Frontal cortex (tissue), 4 donors: ENCODE results near the gene ITCH. TPM values are rescaled to one million over a fixed set of nuclear protein-coding genes. Genes with fewer than 3 reads are reported as not detected.
"Not testable (repeated sequence)": the region's sequence is repeated elsewhere in the genome, so short reads cannot be mapped to it uniquely, and the experiment has no call there.

Experiments used
- DNase-seq, 2 donors: peaks; one replicate each; pipeline ENCODE4 v3.0.0; 2012; ENCODE audit warnings: low spot score in 2 of 2
- FAIRE-seq: peaks from 2 replicates; lab custom pipeline; 2012; peaks lifted over from hg19 to GRCh38; lab: Jason Lieb, UNC
- total RNA-seq: library from RNA; depleted of rRNA; stranded (reverse); fragments of >200 nt; gene quantifications from one replicate; pipeline ENCODE4 v1.2.3, GENCODE V29; 2014
- donor health status: control.
- donor health status: control.
- donor health status: control.

ITCH gene
- total RNA-seq, 1 donor from 2014 or later = 102 TPM

DNA sequence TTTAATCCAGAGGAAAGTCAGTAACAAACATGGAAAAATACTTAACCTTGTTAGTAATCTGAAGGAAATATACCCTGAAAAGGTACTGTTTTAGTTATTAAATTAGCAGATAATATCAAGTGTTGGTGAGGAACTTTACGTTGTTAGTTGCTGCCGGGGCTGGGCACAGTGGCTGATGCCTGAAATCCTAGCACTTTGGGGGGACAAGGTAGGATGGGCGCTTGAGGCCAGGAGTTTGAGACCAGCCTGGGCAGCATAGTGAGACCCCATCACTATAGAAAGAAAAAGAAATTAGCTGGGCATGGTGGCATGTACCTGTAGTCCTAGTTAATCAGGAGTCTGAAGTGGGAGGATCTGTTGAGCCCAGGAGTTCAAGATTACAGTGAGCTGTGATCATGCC, 80.5 kb downstream of the ITCH start:
- DNase-seq (no peak), FAIRE-seq (no peak)

DNA sequence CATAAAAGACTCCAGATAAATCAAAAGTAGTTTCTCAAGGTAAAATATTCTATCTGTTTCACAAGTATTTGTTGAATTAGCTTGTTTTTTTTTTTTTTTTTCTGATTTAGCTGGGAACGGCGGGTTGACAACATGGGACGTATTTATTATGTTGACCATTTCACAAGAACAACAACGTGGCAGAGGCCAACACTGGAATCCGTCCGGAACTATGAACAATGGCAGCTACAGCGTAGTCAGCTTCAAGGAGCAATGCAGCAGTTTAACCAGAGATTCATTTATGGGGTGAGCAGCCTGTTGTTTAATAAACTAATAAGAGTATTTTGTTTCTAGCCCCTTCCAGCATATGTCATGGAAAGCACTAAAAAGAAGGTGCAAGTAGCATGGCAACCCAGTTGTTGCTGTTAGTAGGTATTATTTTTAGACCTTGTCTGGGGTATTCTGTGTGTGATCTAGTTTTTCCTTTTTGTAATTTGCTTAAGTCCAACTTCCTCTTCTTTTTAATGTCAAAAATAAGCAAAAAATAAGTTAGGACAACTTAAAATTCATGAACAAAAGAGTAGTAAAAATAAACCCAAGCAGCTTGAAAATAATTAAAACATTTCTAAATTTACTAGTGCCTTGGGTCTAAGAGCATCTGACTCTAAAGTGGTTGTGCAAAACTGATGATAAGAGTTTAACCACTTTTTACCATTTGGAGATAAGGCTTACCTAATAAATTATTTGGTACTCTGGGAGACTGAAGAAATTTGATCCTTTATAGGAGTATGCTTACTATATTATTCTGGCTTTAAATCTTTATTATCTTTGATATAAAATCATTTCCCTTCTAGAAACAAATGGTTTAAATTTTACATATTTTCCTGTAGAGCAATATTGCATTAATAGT, 82.3 kb downstream of the ITCH start:
- DNase-seq = no peak
- peak; percentile 64 for FAIRE-seq

DNA sequence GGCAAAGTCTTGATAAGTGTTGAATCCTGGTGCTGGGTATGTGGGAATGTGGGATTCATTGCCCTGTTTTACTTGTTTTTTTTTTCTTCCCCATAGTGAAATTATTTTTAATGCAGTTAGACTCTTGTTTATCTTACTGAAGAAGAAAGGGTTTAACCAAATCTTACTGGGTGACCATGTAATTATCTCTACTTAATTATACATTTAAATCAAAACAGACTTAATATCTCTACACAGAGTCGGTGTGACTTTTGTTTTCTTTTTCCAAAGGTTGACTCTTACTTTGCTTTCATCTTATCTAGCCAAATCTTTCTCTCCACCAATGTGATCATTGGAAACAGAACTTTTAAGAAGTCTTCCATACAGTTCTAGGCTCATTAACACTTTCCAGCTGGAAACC, 85.4 kb downstream of the ITCH start:
- FAIRE-seq = no peak

DNA sequence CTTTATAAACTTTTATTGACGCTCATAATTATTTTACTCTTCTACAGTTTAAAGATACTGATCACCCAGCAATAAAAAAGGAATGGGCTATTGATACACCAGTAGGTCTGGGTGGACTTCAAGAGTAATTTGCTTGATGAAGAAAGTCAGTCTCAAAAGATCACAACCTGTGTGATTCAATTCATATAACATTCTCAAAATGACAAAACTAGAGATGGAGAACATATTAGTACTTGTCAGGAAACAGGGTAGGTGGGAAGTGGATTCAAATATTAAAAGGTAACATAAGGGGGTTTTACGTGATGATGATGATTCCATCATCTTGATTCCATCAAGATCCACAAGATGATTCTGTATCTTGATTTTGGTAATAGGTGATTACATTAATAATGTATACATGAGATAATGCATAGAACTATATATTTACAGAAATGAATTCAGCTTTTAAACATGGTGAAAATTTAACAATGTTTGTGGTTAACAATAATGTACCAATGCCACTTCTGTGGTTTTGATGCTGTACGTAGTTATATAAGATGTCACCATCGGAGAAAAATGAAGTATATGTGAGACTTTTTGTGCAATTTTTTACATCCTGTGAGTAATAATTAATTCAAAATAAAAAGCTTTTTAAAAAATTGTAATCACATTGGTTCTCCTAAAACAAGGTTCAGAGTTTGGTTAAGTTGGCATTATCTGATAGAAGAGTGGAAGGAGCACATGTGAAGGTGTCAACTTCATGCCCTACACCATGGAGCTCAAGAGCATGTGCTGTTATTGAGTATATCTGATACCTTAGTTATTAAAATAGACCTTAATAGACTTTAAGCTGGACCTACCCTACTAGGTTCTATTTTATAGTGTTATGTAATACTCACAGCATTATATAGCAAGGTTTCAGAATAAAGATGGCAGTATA, 86.9 kb downstream of the ITCH start:
- FAIRE-seq (no peak), DNase-seq (no peak)

More for the DNA sequence above, 85.4 kb downstream of the ITCH start:
- no peak for DNase-seq

DNA sequence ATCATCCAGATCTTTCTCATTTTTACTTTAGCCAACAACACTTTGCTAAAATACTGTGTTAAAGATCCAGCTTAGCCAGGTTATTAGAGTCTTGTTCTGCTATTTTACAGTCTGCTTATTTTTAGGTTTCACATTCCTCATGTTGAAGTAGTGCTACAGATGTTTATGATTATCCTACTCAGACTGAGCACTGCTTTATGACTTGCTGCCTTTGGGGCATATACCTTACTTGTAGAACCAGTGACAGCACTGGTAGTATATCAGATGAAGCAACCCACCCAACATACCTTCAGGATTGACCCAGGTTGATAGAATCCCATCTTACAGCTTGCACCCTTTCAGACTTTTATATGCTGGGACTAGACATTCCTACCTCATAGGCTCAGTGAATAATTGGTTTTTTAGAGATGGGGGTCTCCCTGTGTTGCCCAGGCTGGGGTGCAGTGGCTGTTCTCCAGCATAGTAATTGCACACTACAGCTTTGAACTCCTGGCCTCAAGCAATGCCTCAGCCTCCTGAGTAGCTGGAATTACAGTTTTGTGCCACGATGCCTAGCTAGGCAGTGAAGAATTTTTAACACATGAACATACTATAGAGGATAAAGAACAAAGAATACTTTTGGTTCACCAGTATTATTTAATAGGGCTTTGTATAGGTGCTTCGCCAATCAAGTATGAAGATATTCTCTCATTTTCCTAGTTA, 89.4 kb downstream of the ITCH start:
- no peak for FAIRE-seq
- no peak for DNase-seq

DNA sequence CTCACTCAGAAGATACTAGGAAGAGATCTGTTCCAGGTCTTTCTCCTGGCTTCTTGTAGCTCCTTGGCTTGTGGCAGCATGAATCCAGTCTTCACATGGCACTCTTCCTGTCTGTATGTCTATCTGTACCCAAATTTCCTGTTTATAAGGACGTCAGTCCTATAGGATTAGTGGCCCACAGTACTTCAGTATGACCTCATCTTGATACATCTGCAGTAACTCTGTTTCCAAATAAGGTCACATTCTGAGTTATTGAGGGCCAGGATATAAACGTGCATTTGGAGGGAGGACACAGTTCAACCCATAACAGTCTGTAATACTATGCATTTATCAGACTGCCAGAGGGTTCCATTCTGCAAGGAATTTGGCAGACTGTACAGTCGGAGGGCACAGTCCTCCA, 95.6 kb downstream of the ITCH start:
- FAIRE-seq = no peak

DNA sequence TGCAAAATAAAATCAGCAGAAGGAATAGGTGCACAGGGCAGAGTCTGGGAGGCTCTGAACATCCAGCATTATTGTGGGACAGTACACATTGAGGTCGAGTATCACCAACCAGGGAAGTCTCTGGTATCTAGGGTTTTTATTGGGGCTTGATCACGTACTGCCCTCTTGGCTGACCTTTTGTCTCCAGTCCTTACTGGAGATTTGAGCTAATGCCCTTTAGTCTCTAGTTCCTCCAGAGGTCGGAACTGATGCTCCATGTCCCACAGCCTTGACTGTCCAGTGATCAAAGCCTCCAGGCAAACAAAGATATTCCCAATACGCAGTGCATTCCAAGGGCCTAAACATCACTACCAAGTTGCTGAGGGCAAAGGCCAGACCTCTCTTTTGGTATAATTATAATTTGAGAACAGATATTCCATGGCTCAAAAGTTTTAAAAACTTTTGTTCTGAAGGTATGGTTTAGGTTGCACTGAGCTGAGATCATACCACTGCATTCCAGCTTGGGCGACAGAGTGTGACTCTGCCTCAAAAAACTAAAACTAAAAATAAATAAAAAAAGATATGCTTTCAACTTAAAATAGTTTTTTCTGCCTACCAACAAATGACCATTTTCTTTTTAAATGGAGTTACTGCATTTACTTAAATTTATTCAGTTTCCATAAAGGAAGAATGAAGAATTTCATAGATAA, 96.3 kb downstream of the ITCH start:
- no peak for FAIRE-seq

More for the DNA sequence above, 95.6 kb downstream of the ITCH start:
- no peak for DNase-seq

DNA sequence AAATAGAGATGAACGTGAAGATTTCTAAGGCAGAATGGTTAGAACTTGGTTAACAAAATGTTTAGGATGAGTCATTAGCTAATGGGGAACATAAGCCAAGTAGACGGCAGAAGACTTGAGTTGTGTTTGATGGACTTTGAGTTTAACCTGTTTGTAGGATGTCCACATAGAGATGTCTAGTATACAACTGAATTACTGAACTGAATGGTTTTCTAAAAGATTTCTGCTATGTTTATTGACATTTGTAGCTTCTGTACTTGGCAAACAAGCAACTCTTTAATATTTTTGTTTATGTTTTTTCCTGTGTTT, 98.7 kb downstream of the ITCH start:
- DNase-seq = no peak
- no peak for FAIRE-seq

More for the DNA sequence above, 96.3 kb downstream of the ITCH start:
- no peak for DNase-seq

DNA sequence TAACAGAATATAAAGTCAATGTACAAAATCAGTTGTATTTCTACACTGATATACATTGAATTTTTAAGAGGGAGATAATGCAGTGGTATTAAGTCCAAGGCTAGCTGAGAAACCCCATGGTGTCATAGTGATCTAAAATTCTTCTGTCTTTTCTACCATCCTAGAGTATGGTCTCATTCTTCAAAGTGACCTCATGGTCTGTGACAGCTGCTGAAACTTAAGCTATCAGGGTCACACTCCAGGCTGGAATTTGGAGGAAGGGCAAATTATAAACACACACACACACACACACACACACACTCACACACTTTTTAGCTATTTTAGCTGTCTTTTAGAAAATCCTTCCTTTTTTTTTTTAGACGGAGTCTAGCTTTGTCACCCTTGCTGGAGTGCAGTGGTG, 105.9 kb downstream of the ITCH start:
- FAIRE-seq (no peak), DNase-seq (no peak)

DNA sequence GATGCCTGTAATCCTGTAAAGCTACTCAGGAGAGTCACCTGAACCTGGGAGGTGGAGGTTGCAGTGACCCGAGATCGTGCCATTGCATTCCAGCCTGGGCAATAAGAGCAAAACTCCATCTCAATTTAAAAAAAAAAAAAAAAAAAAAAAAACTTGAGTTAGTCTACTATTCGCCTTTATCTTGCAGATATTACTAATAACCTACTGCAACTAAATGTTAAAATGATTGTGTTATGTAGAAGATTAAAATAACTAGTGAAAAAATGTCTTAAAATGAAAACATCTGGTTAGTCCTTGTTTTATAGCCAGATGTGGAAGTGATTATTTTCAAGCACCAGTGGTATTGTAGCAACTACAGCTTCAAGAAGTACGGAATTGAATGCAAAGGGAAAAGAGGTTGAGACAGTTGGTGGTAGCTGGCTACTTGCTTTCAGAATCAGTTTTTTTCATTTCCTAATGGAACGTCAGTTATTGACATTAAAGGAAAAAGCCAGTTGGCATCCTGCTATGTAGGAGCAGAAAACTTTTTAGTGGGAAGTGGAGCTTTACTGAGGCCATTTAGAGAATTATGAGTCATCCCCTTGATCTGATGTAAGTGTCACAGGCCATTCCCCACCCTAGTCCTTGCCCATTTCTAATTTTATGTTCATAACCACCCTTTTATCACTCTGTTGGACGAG, 109.3 kb downstream of the ITCH start:
- FAIRE-seq (no peak), DNase-seq (peak in 1 of 2 donors; percentile 20)

DNA sequence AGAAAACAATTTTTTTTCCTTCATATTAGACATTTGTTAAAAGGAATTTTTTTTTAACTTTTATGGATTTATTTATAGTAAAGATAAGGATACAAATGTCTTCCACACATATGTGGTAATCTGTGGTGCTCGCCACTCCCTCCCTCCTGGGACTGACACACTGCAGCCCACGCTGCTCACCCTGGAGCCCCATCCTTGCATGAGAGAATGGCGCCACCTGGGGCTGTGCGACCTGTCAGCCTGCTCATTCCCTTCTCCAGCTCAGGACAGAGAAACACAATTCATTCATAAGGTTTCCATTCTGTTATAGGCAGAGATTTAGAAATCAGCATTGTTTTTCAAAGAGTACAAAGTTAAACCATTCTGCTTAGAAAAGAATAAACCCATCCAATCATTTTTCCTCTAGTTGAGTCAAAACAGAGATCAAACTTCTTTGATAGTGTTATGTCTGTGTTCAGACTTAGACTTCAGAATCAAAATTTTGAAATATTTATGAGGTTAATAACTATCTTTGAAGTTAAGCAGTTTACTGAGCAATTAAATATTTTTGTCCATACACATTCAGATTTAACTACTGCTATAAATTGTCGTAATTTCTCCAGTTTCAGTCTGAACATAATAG, 110.3 kb downstream of the ITCH start:
- FAIRE-seq (no peak), DNase-seq (no peak)

DNA sequence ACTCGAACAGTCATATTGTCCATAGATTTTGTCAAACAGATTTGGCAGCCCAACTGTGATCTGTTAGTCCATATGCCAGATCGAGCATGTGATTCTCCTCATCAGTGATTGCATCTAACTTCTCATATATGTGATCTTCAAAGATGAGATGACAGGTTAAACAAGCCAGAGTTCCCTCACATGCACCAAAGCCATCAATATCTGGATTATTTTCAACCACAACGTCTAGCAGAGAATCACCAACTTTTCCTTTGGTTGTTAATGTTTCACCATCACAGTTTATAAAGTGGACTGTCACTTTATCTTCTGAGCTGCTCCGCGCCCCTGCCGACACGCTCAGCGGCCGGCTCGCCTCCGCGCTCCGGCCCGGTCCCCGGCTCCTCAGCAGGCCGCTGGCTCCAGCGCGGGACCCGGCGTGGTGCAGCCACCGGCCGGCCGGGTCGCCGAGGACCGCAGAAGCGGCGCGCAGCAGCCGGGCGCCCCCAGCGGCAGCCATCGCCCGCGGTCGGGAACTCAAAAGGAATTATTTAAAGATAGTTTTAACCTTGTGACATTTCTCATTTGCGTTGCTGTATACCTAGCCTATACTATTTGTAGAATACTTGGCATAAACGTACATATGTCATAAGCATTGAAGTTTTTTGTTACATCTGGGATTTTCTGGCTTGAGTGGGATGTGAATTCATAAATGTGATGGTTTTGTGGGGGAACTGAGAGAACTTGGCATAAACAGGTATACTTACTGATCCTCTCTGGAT, 113.1 kb downstream of the ITCH start:
- DNase-seq (peak; percentile 49 to 66), FAIRE-seq (no peak)

DNA sequence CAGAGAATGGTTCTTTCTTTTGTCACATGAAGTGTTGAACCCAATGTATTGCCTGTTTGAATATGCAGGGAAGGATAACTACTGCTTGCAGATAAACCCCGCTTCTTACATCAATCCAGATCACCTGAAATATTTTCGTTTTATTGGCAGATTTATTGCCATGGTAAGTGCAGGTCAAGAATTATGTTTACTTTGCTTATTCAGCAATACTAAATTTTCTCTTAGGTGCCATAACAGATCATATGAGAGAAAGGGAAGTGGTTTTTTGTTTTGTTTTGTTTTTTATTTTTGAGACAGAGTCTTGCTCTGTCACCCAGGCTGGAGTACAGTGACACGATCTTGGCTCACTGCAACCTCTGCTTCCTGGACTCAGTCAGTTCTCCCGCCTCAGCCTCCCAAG, 116.6 kb downstream of the ITCH start:
- DNase-seq = no peak
- no peak for FAIRE-seq

DNA sequence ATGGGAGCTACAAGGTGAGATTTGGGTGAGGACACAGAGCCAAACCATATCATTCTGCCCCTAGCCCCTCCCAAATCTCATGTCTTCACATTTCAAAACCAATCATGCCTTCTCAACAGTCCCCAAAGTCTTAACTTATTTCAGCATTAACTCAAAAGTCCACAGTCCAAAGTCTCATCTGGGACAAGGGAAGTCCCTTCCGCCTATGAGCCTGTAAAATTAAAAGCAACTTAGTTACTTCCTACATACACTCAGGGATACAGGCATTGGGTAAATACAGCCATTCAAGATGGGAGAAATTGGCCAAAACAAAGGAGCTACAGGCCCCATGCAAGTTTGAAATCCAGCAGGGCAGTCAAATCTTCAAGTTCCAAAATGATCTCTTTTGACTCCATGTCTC, 119.1 kb downstream of the ITCH start:
- not testable (repeated sequence) for FAIRE-seq, DNase-seq

DNA sequence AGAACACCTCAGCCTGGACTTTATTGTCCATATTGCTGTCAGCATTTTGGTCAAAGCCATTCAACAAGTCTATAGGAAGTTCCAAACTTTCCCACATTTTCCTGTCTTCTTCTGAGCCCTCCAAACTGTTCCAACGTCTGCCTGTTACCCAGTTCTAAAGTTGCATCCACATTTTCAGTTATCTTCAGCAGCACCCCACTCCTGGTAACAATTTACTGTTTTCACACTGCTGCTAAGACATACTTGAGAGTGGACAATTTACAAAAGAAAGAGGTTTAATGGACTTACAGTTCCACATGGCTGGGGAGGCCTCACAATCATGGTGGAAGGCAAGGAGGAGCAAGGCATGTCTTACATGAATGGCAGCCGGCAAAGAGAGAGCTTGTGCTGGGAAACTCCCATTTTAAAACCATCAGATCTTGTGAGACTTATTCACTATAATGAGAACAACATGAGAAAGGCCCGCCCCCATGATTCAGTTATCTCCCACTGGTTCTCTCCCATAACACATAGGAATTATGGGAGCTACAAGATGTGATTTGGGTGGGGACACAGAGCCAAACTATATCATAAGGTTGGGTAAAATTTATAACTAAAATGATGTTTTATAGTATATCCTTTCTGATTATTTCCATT, 120.6 kb downstream of the ITCH start:
- DNase-seq, FAIRE-seq: not testable (repeated sequence)

DNA sequence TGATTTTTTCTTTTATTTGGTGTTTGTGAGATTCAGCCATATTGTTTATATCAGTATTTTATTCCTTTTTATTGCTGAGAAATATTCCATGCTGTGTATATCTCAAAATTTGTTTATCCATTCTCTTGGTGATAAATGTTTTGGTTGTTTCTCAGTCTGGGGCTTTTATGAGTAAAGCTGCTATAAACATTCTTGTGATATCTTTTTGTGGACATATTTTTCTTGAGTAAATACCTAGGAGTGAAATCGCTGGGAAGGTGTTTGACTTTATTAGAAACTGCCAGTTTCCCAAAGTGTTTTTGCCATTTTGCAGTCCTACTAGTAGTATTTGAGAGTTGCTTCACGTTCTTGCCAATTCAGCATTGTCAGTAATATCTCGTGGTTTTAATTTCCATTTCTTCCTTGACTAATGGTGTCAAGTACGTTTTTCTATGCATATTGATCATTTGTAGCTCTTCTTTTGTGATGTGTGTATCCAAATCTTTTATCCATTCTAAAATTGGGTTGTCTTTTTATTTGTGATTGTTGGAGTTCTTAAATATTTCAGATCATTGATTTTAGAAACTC, 122.1 kb downstream of the ITCH start:
- no peak for DNase-seq
- FAIRE-seq = no peak

DNA sequence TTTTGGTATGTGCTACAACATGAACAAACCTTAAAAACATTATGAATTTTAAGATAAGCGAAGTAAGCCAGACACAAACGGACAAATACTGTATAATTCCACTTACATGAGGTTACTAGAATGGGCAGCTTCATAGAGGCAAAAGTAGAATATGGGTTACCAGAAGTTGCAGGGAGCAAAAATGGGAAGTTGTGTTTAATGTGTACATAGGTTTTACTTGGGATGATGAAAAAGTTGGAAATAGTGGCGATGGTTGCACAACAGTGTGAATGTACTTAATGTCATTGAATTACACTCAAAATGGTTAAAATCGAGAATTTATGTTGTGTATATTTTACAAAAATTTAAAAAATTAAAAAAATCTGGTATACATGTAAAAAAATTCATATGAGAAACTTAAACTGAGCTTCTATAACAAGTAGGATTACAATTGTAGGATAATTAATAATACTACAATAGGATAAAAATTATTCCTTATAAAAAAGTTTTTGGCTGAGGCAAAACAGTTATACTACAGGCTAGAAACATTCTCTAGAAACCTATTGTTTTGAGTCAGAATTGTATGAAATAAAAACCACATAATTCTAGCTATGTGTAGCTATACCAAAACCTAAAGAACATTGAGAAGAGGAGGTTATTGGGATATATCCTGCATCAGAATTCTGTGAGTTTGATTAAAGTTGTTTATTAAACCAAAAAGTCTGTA, 128.3 kb downstream of the ITCH start:
- FAIRE-seq = no peak
- DNase-seq = no peak
